ENCODE results near the gene ACE. TPM values are rescaled to one million over a fixed set of nuclear protein-coding genes. Genes with fewer than 3 reads are reported as not detected.

The ACE gene
- total and polyA plus RNA-seq, 5 donors, result 4.0 to 10.1 (median 5.7) TPM

DNA sequence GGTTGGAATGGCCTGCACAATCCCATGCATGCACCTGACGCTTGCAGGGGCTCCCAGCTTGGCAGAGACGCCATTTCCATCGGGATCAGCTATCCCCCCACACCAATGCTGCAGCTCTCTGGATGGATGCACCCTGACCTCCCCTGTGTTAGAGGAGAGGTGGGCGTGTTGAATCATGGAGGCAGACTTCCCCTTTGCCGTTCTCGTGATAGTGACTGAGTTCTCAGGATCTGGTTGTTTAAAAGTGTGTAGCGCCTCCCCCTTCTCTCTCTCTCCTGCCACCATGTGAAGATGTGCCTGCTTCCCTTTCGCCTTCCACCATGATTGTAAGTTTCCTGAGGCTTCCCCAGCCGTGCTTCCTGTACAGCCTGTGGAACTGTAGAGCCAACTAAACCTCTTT lies 28.5 kb downstream of the ACE start:
- WGBS, result 85% methylated on average over 9 of the region's 9 CpGs
- H3K27me3 ChIP-seq (ENCODE audit: control insufficient read depth, insufficient read depth), result no peaks in the 10 kb centered on the region
- ATAC-seq (no peak), DNase-seq (no peak)
- H3K4me3 ChIP-seq (ENCODE audit: low read length), result no peak overlapping the region
- no peaks in the 10 kb centered on the region for H3K4me1 ChIP-seq (ENCODE audit: control insufficient read depth, insufficient read depth, low read length)
- intact Hi-C loops (cut with DNase I), result no loop called here
- no peaks in the 10 kb centered on the region for H3K9me3 ChIP-seq (ENCODE audit: control insufficient read depth, low read length)
- H3K27ac ChIP-seq (ENCODE audit: low read length), result no peak overlapping the region

DNA sequence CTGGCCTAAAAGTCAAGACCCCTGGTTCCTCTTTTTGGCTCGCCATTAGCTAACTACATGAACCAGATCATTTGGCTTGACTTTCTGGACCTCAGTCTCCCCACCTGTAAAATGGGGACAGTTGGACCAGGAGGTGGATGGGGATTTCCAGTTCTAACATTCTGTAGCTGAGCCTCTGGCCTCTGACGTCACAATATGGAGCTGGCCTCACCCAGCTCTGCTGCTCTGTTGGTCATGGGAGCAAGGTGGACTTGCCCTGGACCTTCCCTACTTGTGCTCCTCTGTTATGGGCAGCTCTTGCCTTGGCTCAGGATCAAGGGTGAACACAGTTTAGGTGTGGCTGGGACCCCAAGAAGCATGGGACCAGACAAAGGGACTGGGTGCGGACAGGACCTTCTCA lies 29.8 kb downstream of the ACE start:
- Histone ChIP-seq H3K4me1 (ENCODE audit: control insufficient read depth, insufficient read depth, low read length) (no peaks in the 10 kb centered on the region), H3K27me3 (ENCODE audit: control insufficient read depth, insufficient read depth) (no peaks in the 10 kb centered on the region), H3K9me3 (ENCODE audit: control insufficient read depth, low read length) (no peaks in the 10 kb centered on the region), H3K27ac (ENCODE audit: low read length) (no peak overlapping the region), H3K4me3 (ENCODE audit: low read length) (no peak overlapping the region)
- DNase-seq (no peak), ATAC-seq (no peak)
- intact Hi-C loops (cut with DNase I), result no loop called here
- 90% methylated on average over 3 of the region's 3 CpGs for WGBS

DNA sequence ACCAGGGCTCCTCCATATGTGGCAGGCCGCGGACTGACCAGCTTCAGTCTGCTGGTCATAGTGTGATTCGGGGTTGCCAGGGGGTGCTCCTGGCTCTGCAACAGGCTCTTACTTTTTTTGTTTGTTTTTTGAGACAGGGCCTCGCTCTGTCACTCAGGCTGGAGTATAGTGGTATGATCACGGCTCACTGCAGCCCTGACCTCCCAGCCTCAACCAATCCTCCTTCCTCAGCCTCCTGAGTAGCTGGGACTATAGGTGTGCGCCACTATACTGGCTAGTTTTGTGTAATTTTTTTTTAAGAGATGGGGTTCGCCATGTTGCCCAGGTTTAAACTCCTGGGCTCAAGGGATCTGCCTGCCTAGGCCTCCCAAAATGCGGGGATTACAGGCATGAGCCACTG lies 34.5 kb downstream of the ACE start:
- no peak overlapping the region for H3K27ac ChIP-seq (ENCODE audit: low read length)
- no peaks in the 10 kb centered on the region for H3K4me1 ChIP-seq (ENCODE audit: control insufficient read depth, insufficient read depth, low read length)
- H3K9me3 ChIP-seq (ENCODE audit: control insufficient read depth, low read length), result no peaks in the 10 kb centered on the region
- DNase-seq (no peak), ATAC-seq (no peak)
- intact Hi-C loops (cut with DNase I), result no loop called here
- no peak overlapping the region for H3K4me3 ChIP-seq (ENCODE audit: low read length)
- WGBS, result 90% methylated on average over 8 of the region's 8 CpGs
- no peaks in the 10 kb centered on the region for H3K27me3 ChIP-seq (ENCODE audit: control insufficient read depth, insufficient read depth)

DNA sequence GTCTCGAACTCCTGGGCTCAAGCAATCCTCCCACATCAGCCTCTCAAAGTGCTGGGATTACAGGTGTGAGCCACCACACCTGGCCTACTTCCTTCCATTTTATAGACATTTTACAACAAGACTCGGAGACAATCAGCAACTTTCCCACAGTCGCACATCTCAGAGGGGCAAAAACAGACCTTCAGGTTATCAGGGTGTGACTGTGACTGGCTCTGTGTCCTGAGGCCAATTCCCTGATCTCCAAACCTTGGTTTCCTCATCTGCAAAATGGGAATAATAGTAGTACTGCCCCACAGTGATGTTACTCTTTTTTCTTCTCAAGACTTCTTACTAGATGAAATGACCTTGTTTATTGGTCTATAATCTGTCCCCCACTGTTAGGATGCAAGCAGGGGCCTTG lies 35.5 kb downstream of the ACE start:
- no peak overlapping the region for H3K4me3 ChIP-seq (ENCODE audit: low read length)
- H3K4me1 ChIP-seq (ENCODE audit: control insufficient read depth, insufficient read depth, low read length), result no peaks in the 10 kb centered on the region
- no peaks in the 10 kb centered on the region for H3K27me3 ChIP-seq (ENCODE audit: control insufficient read depth, insufficient read depth)
- no peak for ATAC-seq
- no peak overlapping the region for H3K27ac ChIP-seq (ENCODE audit: low read length)
- intact Hi-C loops (cut with DNase I), result no loop called here
- WGBS, result 89% methylated on average over 3 of the region's 3 CpGs
- no peaks in the 10 kb centered on the region for H3K9me3 ChIP-seq (ENCODE audit: control insufficient read depth, low read length)
- DNase-seq, result no peak

DNA sequence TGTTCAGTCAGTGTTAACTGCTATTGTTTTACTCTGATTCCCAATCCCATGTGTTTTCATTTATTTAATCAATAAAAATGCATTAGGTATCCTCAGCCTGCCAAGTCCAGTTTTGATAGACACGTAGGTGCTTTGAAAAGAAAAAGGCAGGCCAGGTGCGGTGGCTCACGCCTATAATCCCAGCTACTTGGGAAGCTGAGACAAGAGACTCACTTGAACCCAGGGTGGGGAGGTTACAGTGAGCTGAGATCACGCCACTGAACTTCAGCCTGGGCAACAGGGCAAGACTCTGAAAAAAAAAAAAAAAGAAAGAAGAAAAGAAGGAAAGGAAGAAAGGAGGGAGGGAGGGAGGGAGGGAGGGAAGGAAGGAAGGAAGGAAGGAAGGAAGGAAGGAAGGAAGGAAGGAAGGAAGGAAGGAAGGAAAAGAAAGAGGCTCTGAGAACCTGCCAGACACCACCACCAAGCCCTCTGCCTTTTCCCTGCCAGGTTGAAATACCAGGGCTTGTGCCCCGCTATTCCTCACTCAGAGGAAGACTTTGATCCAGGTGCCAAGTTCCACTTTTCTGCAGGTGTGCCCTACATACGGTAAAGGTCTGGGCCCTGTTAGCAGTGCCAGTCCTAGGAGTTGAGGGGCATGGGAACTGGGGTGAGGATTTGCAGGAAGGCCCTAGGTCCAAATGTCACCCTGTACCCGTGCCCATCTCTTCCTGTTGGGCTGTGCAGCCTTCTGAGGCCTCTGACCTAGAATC lies 36.2 kb downstream of the ACE start:
- intact Hi-C loops (cut with DNase I), result no loop called here
- Histone ChIP-seq H3K9me3 (ENCODE audit: control insufficient read depth, low read length) (no peaks in the 10 kb centered on the region), H3K4me1 (ENCODE audit: control insufficient read depth, insufficient read depth, low read length) (no peaks in the 10 kb centered on the region), H3K27ac (ENCODE audit: low read length) (no peak overlapping the region), H3K27me3 (ENCODE audit: control insufficient read depth, insufficient read depth) (no peaks in the 10 kb centered on the region), H3K4me3 (ENCODE audit: low read length) (no peak overlapping the region)
- DNase-seq (peak in 1 of 3 donors; percentile 7), ATAC-seq (no peak)
- 75% methylated on average over 7 of the region's 7 CpGs for WGBS

DNA sequence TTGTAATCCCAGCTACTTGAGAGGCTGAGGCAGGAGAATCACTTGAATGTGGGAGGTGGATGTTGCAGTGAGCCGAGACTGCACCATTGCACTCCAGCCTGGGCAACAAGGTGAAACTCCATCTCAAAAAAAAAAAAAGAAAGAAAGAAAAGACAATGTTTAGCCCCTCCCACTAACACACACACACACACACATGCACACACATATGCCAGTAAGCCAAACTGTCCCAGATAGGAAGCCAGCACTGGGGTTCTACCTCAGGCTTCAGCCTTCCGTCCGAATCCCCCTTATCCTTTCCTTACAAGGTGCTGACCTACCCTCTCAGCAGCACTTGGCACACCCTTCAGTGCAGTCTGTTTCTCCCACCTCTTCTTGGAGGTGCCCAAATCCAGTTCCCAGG lies 37.6 kb downstream of the ACE start:
- no peak for ATAC-seq
- Histone ChIP-seq H3K4me1 (ENCODE audit: control insufficient read depth, insufficient read depth, low read length) (no peaks in the 10 kb centered on the region), H3K27me3 (ENCODE audit: control insufficient read depth, insufficient read depth) (no peaks in the 10 kb centered on the region), H3K9me3 (ENCODE audit: control insufficient read depth, low read length) (no peaks in the 10 kb centered on the region), H3K27ac (ENCODE audit: low read length) (no peak overlapping the region), H3K4me3 (ENCODE audit: low read length) (no peak overlapping the region)
- peak in 1 of 3 donors; percentile 2 for DNase-seq
- intact Hi-C loops (cut with DNase I), result no loop called here
- WGBS, result 78% methylated on average over 3 of the region's 3 CpGs

DNA sequence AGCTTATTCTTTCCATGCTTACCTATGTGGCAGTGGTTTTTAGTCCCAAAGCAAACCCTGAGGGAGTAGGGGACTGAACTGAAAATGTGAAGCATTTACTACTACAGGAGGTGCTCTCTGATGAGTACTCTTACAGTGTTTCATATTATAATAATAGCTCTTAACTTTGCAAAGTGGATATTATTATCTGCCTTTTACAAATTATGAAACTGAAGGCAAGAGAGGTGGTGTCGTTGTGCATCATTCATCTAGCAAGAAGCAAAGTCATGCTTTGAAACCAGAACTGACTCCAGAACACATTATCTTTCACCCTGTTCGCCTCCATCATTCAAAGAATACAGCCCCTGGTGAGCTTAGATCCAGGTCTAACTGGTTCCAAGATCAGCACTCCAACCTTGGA lies 38.1 kb downstream of the ACE start:
- DNase-seq (no peak), ATAC-seq (no peak)
- Histone ChIP-seq H3K9me3 (ENCODE audit: control insufficient read depth, low read length) (no peaks in the 10 kb centered on the region), H3K4me3 (ENCODE audit: low read length) (no peak overlapping the region), H3K27me3 (ENCODE audit: control insufficient read depth, insufficient read depth) (no peaks in the 10 kb centered on the region), H3K27ac (ENCODE audit: low read length) (no peak overlapping the region), H3K4me1 (ENCODE audit: control insufficient read depth, insufficient read depth, low read length) (no peaks in the 10 kb centered on the region)
- 79% methylated on average over 2 of the region's 2 CpGs for WGBS
- intact Hi-C loops (cut with DNase I), result no loop called here

DNA sequence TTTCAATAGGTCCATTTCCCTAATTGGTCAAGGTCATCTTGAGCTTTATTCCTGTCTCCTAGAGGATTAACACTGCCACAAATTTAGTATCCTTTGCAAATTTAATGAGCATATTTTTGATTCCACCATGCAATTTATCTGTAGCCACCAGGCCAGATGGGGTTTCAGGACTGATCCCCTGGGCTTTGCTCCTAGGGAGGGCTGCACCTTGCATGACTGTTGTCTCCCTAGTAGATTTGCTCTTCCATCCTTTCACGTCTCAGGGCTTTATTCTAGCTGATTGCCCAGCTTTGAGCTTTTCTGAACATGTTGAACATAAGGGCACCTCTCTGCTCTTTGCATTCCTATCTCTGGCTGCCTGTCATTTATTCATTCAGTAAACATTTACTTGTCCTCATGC lies 38.6 kb downstream of the ACE start:
- no peaks in the 10 kb centered on the region for H3K4me1 ChIP-seq (ENCODE audit: control insufficient read depth, insufficient read depth, low read length)
- intact Hi-C loops (cut with DNase I), result no loop called here
- H3K9me3 ChIP-seq (ENCODE audit: control insufficient read depth, low read length), result no peaks in the 10 kb centered on the region
- DNase-seq (no peak), ATAC-seq (no peak)
- no peak overlapping the region for H3K4me3 ChIP-seq (ENCODE audit: low read length)
- no peak overlapping the region for H3K27ac ChIP-seq (ENCODE audit: low read length)
- 64% methylated on average over 1 of the region's 1 CpG for WGBS
- no peaks in the 10 kb centered on the region for H3K27me3 ChIP-seq (ENCODE audit: control insufficient read depth, insufficient read depth)

DNA sequence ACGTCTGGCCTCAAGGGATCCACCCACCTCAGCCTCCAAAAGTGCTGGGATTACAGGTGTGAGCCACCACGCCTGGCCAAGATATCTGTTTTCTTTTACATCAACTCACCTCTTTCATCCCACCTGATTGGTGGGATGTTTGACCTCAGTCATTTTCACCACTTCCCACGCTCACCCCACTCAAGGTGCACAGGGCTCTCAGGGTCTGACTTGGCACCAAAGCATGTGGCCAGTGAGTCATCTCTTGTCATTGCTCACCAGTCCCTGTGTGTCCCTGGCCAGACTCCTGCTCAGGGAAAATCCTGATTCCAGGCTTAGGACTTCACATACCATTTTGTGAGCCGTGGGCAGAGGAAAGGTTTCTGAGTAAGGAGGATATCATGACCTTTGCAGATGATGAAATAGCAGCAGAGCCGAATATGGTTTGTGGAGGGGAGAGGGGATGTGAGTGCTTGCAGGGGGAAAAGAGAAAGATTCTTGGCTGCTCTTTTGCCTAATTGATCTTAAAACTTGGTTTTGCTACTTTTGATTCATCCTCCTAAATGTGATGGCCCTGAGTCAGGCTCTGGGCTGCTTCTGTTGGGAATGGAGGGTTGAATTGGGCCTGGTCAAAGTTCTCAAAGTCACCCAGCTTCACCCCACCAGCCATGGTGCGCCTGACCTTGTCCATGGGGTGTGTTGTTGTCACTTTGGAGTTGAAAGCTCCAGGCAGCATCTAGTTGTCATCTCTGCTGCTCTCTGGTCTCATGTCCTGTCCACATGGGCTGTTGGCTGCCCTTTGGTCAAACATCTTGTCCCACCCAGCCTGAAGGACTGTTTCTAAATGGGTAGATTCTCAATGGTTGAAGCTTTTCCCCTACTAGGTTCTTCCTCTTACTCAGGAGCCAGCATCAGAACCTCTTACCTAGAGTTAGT lies 40.3 kb downstream of the ACE start:
- 64% methylated on average over 6 of the region's 6 CpGs for WGBS
- H3K4me3 ChIP-seq (ENCODE audit: low read length), result no peak overlapping the region
- ATAC-seq (no peak), DNase-seq (peak in 1 of 3 donors; percentile 11)
- intact Hi-C loops (cut with DNase I), result no loop called here
- no peaks in the 10 kb centered on the region for H3K27me3 ChIP-seq (ENCODE audit: control insufficient read depth, insufficient read depth)
- no peaks in the 10 kb centered on the region for H3K4me1 ChIP-seq (ENCODE audit: control insufficient read depth, insufficient read depth, low read length)
- no peak overlapping the region for H3K27ac ChIP-seq (ENCODE audit: low read length)
- no peaks in the 10 kb centered on the region for H3K9me3 ChIP-seq (ENCODE audit: control insufficient read depth, low read length)

DNA sequence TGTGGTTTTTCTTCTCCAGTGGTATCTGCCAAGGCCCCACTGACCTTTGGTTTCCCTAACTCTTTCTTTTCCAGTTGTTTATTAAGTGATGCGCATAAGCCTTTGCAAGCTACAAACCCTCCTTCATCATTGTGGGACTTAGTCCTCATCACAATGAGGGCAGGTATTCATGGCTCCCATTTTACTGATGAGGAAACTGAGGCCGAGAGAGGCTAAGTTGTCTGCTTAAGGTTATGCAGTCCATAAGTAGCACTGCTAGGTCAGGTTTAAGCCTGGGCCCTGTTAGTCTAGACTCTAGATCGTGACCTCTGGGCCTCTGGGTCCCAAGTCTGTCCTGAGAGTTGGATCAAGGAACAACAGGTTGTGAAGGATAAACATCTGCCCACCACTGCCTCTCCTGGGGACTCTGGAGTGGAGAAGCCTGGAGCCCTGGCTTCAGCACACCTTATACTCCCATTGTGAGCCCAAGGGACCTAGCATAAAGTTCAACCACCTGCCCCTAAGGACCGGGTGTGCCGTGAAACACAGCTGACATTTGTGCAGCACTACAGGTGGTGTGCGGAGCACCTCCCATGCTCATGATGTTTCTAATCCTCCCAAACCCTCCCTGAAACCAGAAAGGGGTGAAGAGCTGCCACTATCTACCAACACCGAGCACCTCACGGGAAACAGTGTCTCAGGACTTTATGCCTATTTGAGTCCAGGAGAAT lies 41.1 kb downstream of the ACE start:
- DNase-seq (peak in 1 of 3 donors; percentile 7), ATAC-seq (no peak)
- Histone ChIP-seq H3K4me3 (ENCODE audit: low read length) (no peak overlapping the region), H3K9me3 (ENCODE audit: control insufficient read depth, low read length) (no peaks in the 10 kb centered on the region), H3K27ac (ENCODE audit: low read length) (no peak overlapping the region), H3K27me3 (ENCODE audit: control insufficient read depth, insufficient read depth) (no peaks in the 10 kb centered on the region), H3K4me1 (ENCODE audit: control insufficient read depth, insufficient read depth, low read length) (no peaks in the 10 kb centered on the region)
- intact Hi-C loops (cut with DNase I), result no loop called here
- WGBS, result 75% methylated on average over 8 of the region's 8 CpGs
